ENCODE data around the gene SLC4A9.
"Not testable (repeated sequence)": the region's sequence is repeated elsewhere in the genome, so short reads cannot be mapped to it uniquely, and the experiment has no call there.

The SLC4A9 gene

DNA sequence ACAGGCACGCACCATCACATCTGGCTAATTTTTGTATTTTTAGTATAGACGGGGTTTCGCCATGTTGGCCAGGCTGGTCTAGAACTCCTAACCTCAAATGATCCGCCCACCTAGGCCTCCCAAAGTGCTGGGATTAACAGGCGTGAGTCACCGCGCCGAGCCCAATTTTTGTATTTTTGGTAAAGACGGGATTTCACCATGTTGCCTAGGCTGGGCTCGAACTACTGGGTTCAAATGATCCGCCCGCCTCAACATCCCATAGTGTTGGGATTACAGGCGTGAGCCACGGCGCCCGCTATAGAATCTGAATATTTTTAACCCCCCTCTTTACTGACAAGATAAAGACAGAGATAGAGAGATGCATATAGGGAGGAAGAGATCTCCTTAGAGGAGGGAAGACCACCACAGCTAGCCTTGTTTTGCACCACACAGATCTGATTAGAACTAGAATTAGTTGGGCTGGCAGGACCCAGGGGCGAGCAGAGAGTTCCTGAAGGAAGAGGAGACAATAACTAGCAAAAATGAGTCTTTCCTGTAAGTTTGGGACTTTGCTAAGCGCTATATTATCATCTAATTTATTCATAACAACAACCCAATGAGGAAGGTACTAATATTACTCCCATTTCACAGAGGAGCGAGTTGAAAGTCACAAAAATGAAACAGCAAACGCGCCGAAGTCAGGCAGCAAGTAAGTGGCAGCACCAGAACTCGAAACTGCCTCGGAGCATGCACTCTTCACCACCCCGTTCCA is 40.2 kb downstream of the SLC4A9 start:
- DNase-seq (ENCODE audit: low spot score), result no peak

DNA sequence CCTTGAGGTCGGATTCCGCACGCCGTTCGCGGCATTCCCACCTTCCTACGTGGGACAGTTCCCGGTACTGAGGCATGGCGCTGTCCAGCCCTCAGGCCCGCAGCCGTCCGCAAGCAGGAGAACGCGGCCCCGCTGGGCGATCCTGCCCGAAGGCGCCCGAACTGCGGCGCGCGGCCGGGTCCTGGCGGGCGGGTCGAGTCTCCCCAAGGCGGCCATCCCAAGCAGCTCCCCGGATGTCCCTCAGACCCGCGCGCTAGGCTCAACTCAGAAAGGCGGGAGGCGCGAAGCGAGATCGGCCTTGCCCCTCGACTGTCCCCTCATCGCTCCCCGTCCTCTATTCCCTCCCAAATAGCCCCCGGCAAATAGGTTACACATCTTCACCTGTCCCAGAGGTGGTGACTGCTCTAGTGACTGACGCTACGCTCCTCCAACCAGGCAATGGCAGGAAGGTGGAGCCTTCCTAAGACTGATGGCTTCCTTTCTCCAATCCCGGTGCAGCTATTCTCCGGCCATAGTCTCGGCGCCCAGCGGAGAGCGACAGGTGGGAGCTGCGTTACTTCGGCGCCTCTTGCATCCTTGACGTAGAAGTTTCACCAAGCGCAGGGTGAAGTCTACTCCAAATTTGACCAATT is 40.9 kb downstream of the SLC4A9 start:
- peak; percentile 90 for DNase-seq (ENCODE audit: low spot score)

DNA sequence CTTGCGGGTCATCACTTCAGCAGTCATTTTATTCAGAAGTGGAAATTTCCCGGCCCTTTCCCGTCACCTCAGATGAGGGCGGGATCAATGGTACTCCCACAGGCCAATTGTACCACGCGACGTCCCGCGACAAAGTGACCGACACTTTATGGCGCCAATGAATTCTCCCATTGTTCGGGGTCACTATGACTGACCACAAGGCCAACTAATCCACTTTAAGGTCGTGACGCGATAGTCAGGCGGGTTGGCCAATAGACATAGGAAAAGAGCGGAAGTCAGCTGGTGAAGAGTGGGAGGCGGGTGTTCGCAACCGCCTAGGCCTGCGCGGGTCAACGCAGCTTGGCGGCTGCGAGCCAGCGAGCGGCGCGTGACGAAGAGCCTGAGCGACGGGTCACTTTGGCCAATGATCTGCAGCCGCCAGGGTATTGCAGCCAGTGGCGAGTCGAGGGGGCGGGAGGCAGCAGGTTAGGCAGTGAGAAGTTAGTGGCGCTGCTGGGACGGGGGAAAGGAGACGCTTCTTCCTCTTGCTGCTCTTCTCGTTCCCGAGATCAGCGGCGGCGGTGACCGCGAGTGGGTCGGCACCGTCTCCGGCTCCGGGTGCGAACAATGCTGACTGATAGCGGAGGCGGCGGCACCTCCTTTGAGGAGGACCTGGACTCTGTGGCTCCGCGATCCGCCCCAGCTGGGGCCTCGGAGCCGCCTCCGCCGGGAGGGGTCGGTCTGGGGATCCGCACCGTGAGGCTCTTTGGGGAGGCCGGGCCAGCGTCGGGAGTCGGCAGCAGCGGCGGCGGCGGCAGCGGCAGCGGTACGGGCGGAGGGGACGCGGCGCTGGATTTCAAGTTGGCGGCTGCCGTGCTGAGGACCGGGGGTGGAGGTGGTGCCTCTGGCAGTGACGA is 41.6 kb downstream of the SLC4A9 start, which contains the start of gene ANKHD1:
Gene ANKHD1, plus strand, starts transcription at position 472 of the 896 bp plus-strand sequence. Its CDS starts 135 bp downstream, at position 607.
- DNase-seq (ENCODE audit: low spot score), result peak; percentile 100

DNA sequence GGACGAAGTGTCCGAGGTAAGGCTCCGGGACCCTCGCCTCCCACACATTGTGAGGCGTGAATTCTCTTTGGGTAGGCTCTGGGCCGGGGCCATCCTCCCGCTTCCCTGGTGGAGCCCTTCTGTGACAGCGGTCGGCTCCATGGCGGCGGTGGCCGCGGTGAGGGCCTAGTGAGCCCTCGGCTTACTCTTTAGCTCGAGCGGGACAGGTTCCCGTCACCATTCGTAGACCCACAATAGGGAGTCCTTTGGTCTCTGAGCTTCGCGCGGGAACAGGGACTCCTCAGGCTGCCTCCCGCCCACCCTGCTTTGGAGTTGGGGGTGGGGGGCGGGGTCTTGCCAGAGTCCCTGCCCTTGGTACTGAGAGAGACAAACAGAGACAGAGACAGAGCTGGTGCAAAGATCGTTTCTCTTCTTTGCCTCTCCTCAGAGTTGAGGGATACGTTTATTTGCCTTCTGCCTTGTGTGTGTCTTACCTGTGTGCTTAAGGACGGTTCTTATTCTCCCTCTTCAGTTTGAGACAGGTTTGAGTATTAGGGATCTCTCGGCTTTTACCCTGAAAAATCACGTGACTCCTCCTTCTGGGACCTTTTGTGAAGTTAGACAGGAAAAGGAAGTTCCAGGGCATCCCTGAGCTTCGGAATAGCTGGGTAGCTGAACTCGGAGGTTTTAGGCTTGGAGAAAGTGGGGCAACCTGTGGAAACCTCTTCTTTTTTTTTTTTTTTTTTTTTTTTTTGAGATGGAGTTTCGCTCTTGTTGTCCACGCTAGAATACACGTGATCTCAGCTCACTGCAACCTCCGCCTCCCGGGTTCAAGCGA is 42.5 kb downstream of the SLC4A9 start:
- peak; percentile 43 for DNase-seq (ENCODE audit: low spot score)

DNA sequence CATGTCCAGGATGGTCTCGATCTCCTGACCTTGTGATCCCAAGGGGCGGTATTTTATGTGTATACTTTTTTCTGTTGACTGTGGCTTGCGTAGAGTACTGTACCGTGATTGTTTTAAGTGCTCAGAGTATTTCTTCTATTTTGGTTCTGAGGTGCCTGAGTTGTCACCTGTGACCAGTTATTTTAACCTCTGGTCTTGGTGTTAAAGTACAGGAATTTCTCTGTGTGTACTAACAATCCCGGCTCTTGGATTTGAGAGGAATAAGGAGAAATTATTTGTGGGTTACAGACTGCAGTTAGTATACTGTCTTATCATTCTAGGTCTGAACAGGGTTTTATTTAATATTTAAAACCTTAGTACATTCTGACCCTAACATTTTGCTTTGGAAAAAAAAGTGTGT is 43.6 kb downstream of the SLC4A9 start:
- DNase-seq (ENCODE audit: low spot score), result no peak

DNA sequence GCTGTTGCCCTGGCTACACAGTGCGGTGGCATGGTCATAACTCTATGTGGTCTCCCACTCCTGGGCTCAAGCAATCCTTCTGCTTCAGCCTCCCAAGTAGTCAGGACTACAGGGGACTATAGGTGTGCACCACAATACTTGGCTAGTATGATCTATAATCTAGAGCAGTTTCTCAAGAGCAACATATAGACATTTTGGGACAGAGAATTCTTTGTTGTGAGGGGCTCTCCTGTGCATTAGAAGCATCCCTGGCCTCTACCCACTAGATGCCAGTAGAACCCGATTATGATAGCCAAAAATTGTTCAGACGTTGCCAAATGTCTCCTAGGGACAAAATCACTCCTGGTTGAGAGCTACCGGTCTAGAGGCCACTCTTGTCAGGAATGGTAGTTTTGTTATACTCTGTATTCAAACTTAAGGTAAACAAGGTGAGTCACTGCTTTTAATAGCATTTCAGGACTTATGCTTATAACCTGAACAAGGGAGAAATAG is 48.8 kb downstream of the SLC4A9 start:
- DNase-seq (ENCODE audit: low spot score), result no peak

DNA sequence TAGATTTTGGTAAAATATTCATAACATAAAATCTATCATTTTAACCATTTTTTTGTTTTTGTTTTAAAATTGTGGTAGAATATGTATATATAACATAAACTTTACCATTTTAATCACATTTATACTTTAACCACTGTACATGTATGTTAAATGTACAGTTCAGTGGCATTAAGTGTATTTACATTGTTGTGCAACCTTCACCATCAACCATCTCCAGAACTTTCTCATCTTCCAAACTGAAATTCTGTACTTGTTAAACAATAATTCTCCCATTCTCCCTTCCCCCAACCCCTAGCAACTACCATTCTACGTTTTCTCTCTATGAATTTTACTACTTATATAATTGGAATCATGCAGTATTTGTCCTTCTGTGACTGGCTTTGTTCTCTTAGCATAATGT is 53.2 kb downstream of the SLC4A9 start:
- DNase-seq (ENCODE audit: low spot score), result no peak

DNA sequence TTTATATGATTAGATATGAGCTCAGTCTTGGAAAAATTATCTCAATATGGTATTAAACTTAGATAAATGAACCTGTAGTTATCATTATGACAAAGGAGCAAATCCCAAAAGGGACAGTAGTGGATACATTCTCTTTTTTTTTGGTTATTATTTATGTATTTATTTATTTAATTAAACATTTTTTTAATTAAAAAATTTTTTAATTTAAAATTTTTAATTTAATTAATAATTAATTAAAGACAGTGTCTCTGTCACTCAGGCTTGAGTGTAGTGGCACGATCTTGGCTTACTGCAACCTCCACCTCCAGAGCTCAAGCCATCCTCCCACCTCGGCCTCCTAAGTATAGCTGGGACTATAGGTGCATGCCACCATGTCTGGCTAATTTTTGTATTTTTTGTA is 57.2 kb downstream of the SLC4A9 start:
- no peak for DNase-seq (ENCODE audit: low spot score)

DNA sequence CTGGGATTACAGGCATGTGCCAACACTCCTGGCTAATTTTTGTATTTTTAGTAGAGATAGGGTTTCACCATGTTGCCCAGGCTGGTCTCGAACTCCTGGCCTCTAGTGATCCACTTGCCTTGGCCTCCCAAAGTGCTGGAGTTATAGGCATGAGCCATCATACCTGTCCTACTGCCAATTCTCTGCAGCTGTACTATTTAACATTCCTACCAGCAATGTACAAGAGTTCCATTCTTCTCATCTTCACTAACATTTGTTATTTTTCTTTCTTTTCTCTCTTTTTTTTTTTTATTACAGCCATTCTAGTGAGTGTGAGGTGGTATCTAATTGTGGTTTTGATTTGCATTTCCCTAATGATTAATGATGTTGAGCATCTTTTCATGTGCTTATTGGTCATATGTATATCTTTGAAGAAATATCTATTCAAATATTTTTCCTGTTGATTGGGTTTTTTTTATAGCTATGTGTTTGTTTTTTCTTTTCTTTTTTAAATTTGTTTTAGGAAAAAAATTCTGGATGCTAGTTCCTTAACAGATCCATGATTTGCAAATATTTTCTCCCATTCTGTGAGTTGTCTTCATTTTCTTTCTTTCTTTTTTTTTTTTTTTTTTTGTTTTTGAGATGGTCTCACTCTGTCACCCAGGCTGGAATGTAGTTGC is 59.0 kb downstream of the SLC4A9 start:
- no peak for DNase-seq (ENCODE audit: low spot score)

DNA sequence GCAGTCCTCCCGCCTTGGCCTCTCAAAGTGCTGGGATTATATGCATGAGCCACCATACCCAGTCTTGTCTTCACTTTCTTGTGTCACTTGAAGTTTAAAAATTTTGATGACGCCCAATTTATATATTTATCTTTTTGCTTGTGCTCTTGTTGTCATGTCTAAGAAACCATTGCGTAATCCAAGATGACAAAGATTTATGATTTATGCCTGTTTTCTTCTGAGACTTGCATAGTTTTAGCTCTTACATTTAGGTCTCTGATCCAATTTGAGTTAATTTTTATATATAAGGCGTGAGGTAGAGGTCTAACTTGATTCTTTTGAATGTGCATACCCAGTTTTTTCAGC is 60.2 kb downstream of the SLC4A9 start:
- no peak for DNase-seq (ENCODE audit: low spot score)

DNA sequence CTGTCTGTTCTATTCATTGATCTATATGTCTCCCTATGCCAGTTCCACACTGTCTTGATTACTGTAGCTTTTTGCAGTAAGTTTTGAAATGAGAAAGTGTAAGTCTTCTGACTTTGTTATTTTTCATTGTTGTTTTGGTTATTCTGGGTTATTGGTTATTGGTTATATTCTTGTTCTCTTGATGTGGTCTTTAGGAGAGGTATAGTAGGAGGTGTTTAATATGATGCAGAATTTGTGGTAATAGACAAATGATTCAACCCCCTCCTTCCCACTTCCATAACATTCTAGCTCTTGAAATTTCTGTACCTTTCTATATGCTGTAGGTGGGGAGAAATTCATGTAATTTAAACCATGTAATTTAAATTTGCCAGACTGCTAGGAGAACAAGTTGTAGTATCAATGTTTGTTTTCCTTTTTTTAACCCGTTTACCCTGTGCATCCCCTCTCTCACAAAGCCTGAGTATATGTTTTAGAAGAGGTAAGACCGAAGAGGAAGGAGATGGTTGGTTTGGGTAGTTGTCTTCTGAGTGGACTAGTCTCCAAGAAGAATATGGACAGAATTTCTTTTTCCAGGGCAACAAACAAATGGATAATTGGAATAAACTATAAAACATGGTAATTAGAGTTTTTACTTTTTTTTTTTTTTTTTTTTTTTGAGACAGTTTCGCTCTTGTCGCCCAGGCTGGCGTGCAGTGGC is 60.8 kb downstream of the SLC4A9 start:
- DNase-seq (ENCODE audit: low spot score), result no peak

DNA sequence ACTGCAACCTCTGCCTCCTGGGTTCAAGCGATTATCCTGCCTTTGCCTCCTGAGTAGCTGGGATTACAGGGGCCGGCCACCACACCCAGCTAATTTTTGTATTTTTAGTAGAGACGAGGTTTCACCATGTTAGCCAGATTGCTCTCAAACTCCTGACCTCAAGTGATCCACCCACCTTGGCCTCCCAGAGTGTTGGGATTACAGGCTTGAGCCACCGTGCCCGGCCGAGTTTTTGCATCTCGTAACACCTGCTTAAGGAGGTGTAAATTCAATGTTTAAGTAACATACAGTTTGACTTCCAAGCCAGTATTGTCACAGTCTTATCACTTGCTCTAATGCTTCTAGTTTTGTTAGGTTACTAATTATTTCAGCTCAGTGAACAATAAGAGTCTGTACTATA is 61.4 kb downstream of the SLC4A9 start:
- DNase-seq (ENCODE audit: low spot score), result not testable (repeated sequence)

DNA sequence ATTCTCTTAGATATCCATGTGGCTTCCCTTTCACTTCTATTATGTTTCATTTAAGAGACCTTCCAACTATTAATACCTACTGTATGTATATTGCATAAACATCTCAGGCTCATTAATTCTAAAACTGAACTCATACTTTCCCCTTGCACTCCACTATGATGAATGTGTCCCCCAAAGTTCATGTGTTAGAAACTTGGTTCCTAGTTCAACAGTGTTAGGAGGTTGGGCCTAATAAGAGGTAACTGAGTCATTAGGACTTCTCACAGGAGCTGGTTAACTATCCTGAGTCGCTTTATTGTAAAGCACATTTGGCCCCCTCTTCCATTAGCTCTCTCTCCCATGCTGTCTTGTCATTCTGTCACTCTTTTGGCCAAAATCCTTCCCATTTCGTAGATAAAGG is 63.6 kb downstream of the SLC4A9 start:
- no peak for DNase-seq (ENCODE audit: low spot score)

DNA sequence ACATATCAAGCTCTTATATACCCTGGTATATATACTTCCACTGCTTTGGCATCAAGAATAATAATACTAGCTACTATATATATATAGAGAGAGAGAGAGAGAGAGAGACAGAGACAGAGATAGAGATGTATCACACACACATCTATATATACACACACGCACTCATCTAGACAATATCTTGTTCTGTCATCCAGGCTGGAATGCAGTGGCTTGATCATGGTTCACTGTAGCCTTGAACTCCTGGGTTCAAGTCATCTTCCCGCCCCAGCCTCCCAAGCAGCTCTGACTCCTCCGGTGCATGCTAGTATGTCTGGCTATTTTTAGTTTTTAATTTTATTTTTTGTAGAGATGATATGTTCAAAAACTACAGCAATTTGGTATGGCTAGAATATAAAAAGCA is 64.1 kb downstream of the SLC4A9 start:
- DNase-seq (ENCODE audit: low spot score), result no peak
